IMR-90 (cell line): Measurements from ENCODE around the gene METRNL. TPM values are rescaled to one million over a fixed set of nuclear protein-coding genes. Genes with fewer than 3 reads are reported as not detected.
"Not testable (repeated sequence)": the region's sequence is repeated elsewhere in the genome, so short reads cannot be mapped to it uniquely, and the experiment has no call there.

Experiments used
- ATAC-seq: fragments of 200-7000 bp; cut with Tn5 transposase; 2 replicates; pipeline ENCODE4 v1.9.1; 2020; ENCODE audit warnings: low read depth, mild to moderate bottlenecking, moderate library complexity
- BruUV-seq: library from RNA; stranded (reverse); fragments of 400-500 nt; replicated peaks from 2 replicates; lab custom pipeline; 2021; lab: Mats Ljungman, UMichigan
- CTCF ChIA-PET: fragments of 300-600 bp; formaldehyde crosslinking; extraction: SDS; loops from one replicate; lab custom pipeline; 2021; ENCODE audit warnings: antibody characterized with exemption; lab: Yijun Ruan, JAX
- POLR2A ChIA-PET: fragments of 300-600 bp; sonication (Branson Sonifier 250); formaldehyde crosslinking; loops from one replicate; lab custom pipeline; 2022; ENCODE audit warnings: antibody characterized with exemption; ENCODE audit not compliant: unreplicated experiment; lab: Charles Lee
- DNase-seq: peaks from one replicate; pipeline ENCODE4 v3.0.0; 2013
- H2AFZ ChIP-seq: replicated peaks from 2 replicates; pipeline ENCODE3; 2013; ENCODE audit warnings: low read length, mild to moderate bottlenecking; ENCODE audit not compliant: poor library complexity
- H2AK5ac ChIP-seq: 2 replicates; pipeline ENCODE4 v1.6.1; 2013; ENCODE audit warnings: low read depth, low read length, inconsistent platforms
- H2AK9ac ChIP-seq: replicated peaks from 2 replicates; pipeline ENCODE3; 2013; ENCODE audit warnings: mild to moderate bottlenecking, low read depth, low read length, moderate library complexity; ENCODE audit not compliant: poor library complexity
- H2BK120ac ChIP-seq: 2 replicates; pipeline ENCODE4 v1.6.1; 2013; ENCODE audit warnings: low read depth, low read length, inconsistent platforms
- H2BK15ac ChIP-seq: 3 replicates; pipeline ENCODE4 v1.6.1; 2013; ENCODE audit warnings: low read depth, low read length, inconsistent platforms
- H2BK20ac ChIP-seq: 2 replicates; pipeline ENCODE4 v1.6.1; 2013; ENCODE audit warnings: low read depth, mild to moderate bottlenecking, inconsistent platforms, low read length, moderate library complexity
- H2BK5ac ChIP-seq: 2 replicates; pipeline ENCODE4 v1.6.1; 2013; ENCODE audit warnings: mild to moderate bottlenecking, low read depth, low read length, inconsistent platforms; ENCODE audit not compliant: poor library complexity, severe bottlenecking
- H3K14ac ChIP-seq: replicated peaks from 2 replicates; pipeline ENCODE4 v1.6.1; 2013; ENCODE audit warnings: low read depth, low read length, inconsistent platforms
- H3K18ac ChIP-seq: 2 replicates; pipeline ENCODE4 v1.6.1; 2013; ENCODE audit warnings: low read depth, low read length, control low read depth
- H3K23ac ChIP-seq: 2 replicates; pipeline ENCODE4 v1.6.1; 2013; ENCODE audit warnings: low read depth, low read length, inconsistent platforms
- H3K27ac ChIP-seq: 2 replicates; pipeline ENCODE4 v1.5.1; 2013; ENCODE audit warnings: mild to moderate bottlenecking, control low read depth, low read length; ENCODE audit not compliant: insufficient read depth
- H3K27me3 ChIP-seq: 2 replicates; pipeline ENCODE4 v1.6.1; 2013; ENCODE audit warnings: low read length; ENCODE audit not compliant: control insufficient read depth, insufficient read depth
- H3K36me3 ChIP-seq: 2 replicates; pipeline ENCODE4 v1.6.1; 2013; ENCODE audit warnings: low read length, mixed read lengths; ENCODE audit not compliant: control insufficient read depth, insufficient read depth
- H3K4ac ChIP-seq: 2 replicates; pipeline ENCODE4 v1.6.1; 2013; ENCODE audit warnings: low read depth, low read length, inconsistent platforms
- H3K4me1 ChIP-seq: 2 replicates; pipeline ENCODE4 v1.6.1; 2013; ENCODE audit warnings: low read length, mixed read lengths; ENCODE audit not compliant: control insufficient read depth, insufficient read depth
- H3K4me2 ChIP-seq: 2 replicates; pipeline ENCODE4 v1.6.1; 2013; ENCODE audit warnings: low read depth, mild to moderate bottlenecking, control low read depth, low read length, moderate library complexity
- H3K4me3 ChIP-seq: 2 replicates; pipeline ENCODE4 v1.5.1; 2013; ENCODE audit warnings: low read depth, mild to moderate bottlenecking, control low read depth, low read length, moderate library complexity; ENCODE audit not compliant: insufficient read depth
- H3K56ac ChIP-seq: 2 replicates; pipeline ENCODE4 v1.6.1; 2013; ENCODE audit warnings: low read length, inconsistent platforms; ENCODE audit not compliant: insufficient read depth; ENCODE audit errors: extremely low read depth
- H3K79me1 ChIP-seq, 2 experiments: 2 replicates each; pipeline ENCODE4 v1.6.1; 2013; ENCODE audit warnings: low read length in 2 of 2, inconsistent platforms in 1 of 2, low read depth in 1 of 2
- H3K9ac ChIP-seq: 2 replicates; pipeline ENCODE4 v1.6.1; 2013; ENCODE audit warnings: low read depth, low read length, control low read depth
- H3K9me1 ChIP-seq: 2 replicates; pipeline ENCODE4 v1.6.1; 2013; ENCODE audit warnings: low read length, inconsistent platforms; ENCODE audit not compliant: insufficient read depth
- H3K9me3 ChIP-seq: 2 replicates; pipeline ENCODE4 v1.6.1; 2013; ENCODE audit warnings: low read length; ENCODE audit not compliant: control insufficient read depth, insufficient read depth
- H4K20me1 ChIP-seq: 2 replicates; pipeline ENCODE4 v1.6.1; 2013; ENCODE audit warnings: low read length, inconsistent platforms; ENCODE audit not compliant: insufficient read depth
- H4K5ac ChIP-seq: 2 replicates; pipeline ENCODE4 v1.6.1; 2013; ENCODE audit warnings: mild to moderate bottlenecking, low read depth, low read length, control low read depth
- H4K8ac ChIP-seq, 2 experiments: 2 replicates each; pipeline ENCODE4 v1.6.1; 2013; ENCODE audit warnings: low read depth in 2 of 2, low read length in 2 of 2, control low read depth in 1 of 2, inconsistent platforms in 1 of 2
- H4K91ac ChIP-seq: 2 replicates; pipeline ENCODE4 v1.6.1; 2013; ENCODE audit warnings: low read depth, low read length, inconsistent platforms; ENCODE audit not compliant: insufficient read depth
- BHLHE40 ChIP-seq: fragments of 150-350 bp; IDR thresholded peaks from 2 replicates; pipeline ENCODE4 v1.6.1; 2016; ENCODE audit warnings: mild to moderate bottlenecking, low read depth, low read length
- CEBPB ChIP-seq: IDR thresholded peaks from 2 replicates; pipeline ENCODE4 v1.6.1; 2012; ENCODE audit warnings: low read depth, low read length, improper control_type of control experiment
- CHD1 ChIP-seq: IDR thresholded peaks from 2 replicates; pipeline ENCODE4 v1.6.1; 2012; ENCODE audit warnings: low read depth, low read length, improper control_type of control experiment
- FOS ChIP-seq: fragments of 150-350 bp; IDR thresholded peaks from 2 replicates; pipeline ENCODE4 v1.6.1; 2016; ENCODE audit warnings: low read depth, low read length
- MAFK ChIP-seq: IDR thresholded peaks from 2 replicates; pipeline ENCODE4 v1.6.1; 2012; ENCODE audit warnings: low read depth, low read length, improper control_type of control experiment
- NFE2L2 ChIP-seq: fragments of 150-350 bp; IDR thresholded peaks from 2 replicates; pipeline ENCODE4 v1.6.1; 2016; ENCODE audit warnings: low read depth, mild to moderate bottlenecking, low read length
- RAD21 ChIP-seq: IDR thresholded peaks from 2 replicates; pipeline ENCODE4 v1.6.1; 2012; ENCODE audit warnings: low read length, improper control_type of control experiment
- RFX5 ChIP-seq: IDR thresholded peaks from 2 replicates; pipeline ENCODE4 v1.8.0; 2012; ENCODE audit warnings: low read depth, mild to moderate bottlenecking, low read length, moderate library complexity
- SMC3 ChIP-seq: fragments of 150-350 bp; IDR thresholded peaks from 2 replicates; pipeline ENCODE4 v1.6.1; 2016; ENCODE audit warnings: low read depth, mild to moderate bottlenecking, antibody characterized with exemption, low read length, moderate library complexity
- WGBS, 2 experiments: methylation state at CpG; one replicate each; pipeline versions ENCODE4 v1.1.5 to v1.1.7; 2013; ENCODE audit warnings: missing lambda C conversion rate in 2 of 2; ENCODE audit not compliant: insufficient read length in 1 of 2; ENCODE audit errors: extremely low coverage in 2 of 2; 5-methylcytosine and 5-hydroxymethylcytosine counted together
- dilution Hi-C: fragments of 300-500 bp; cut with HindIII; formaldehyde crosslinking; loops from one replicate; pipeline ENCODE4 v1.14.3; 2018; ENCODE audit warnings: low sequenced_read_pairs; ENCODE audit not compliant: unreplicated experiment
- in situ Hi-C: fragments of 300-500 bp; cut with MboI; formaldehyde crosslinking; loops from 3 replicates; pipeline ENCODE4 v1.14.3; 2019; ENCODE audit warnings: low sequenced_read_pairs, inconsistent platforms, mixed read lengths
- intact Hi-C: fragments of 100-400 bp; cut with micrococcal nuclease; formaldehyde crosslinking; loops from 2 replicates; pipeline ENCODE4 v1.10.0; 2022
- polyA plus RNA-seq, 3 experiments: library from polyadenylated mRNA; depleted of rRNA; stranded (reverse); fragments of >200 nt; gene quantifications; 2 replicates each; pipeline ENCODE4 v1.2.3, GENCODE V29; 2012; ENCODE audit warnings: low replicate concordance in 1 of 3
- total RNA-seq: library from RNA; depleted of rRNA; stranded (reverse); fragments of >200 nt; gene quantifications from 2 replicates; pipeline ENCODE4 v1.2.3, GENCODE V29; 2012

The METRNL gene
- total and polyA plus RNA-seq, 2 of the 4 experiments (the other 2 are of a cell fraction): 17.9 to 48.2 TPM

- POLR2A ChIA-PET: no interaction called here
- dilution Hi-C loops: no loop called here
- no peak overlapping the region for H2BK5ac ChIP-seq
These were observed 48.0 kb upstream of the METRNL start for GRCh38 chr17:83031321-83031945.

GRCh38 chr17:83031946-83032451, 47.4 kb upstream of the METRNL start:
- H3K79me1 ChIP-seq, CTCF ChIA-PET, H3K4me2 ChIP-seq, DNase-seq, dilution Hi-C loops, H3K14ac ChIP-seq, ATAC-seq, H3K4me3 ChIP-seq, H3K9me1 ChIP-seq, BruUV-seq, H2AFZ ChIP-seq, H2AK9ac ChIP-seq, intact Hi-C loops, H2AK5ac ChIP-seq, POLR2A ChIA-PET, in situ Hi-C loops, H3K9me3 ChIP-seq, H3K36me3 ChIP-seq, H3K27ac ChIP-seq, H2BK120ac ChIP-seq, H4K20me1 ChIP-seq, H3K56ac ChIP-seq, H3K4me1 ChIP-seq, H2BK15ac ChIP-seq, H3K23ac ChIP-seq, H3K4ac ChIP-seq, H3K9ac ChIP-seq, H4K91ac ChIP-seq, H4K8ac ChIP-seq, H4K5ac ChIP-seq, H2BK20ac ChIP-seq, H3K18ac ChIP-seq, H3K27me3 ChIP-seq, H2BK5ac ChIP-seq: not testable (repeated sequence)
- WGBS, 2 experiments: 85% methylated on average over 9 of the region's 33 CpGs; no CpG with 5 or more reads in 1 of the 2 experiments

More at GRCh38 chr17:83031321-83031945, 48.0 kb upstream of the METRNL start:
- no peak for ATAC-seq
- no peak overlapping the region for H3K18ac ChIP-seq
- 92% methylated on average over 29 of the region's 35 CpGs; no CpG with 5 or more reads in 1 of the 2 experiments for WGBS, 2 experiments
- in situ Hi-C loops: no loop called here
- H3K27ac ChIP-seq: no peak overlapping the region
- H4K8ac ChIP-seq: no peak overlapping the region
- no peak for TF ChIP-seq CHD1
- no peak for TF ChIP-seq BHLHE40
- no peak for TF ChIP-seq CEBPB
- TF ChIP-seq FOS: no peak
- TF ChIP-seq NFE2L2: no peak
- TF ChIP-seq RFX5: no peak
- no peak for TF ChIP-seq MAFK
- TF ChIP-seq RAD21: no peak
- no peak for TF ChIP-seq SMC3
- H2BK15ac ChIP-seq: no peak overlapping the region
- no peaks in the 10 kb centered on the region for H3K27me3 ChIP-seq
- H4K20me1 ChIP-seq: no peaks in the 10 kb centered on the region
- no peak overlapping the region for H2AK5ac ChIP-seq
- no peak overlapping the region for H3K4me3 ChIP-seq
- CTCF ChIA-PET: no interaction called here
- no peak overlapping the region for H4K91ac ChIP-seq
- no peak overlapping the region for H4K5ac ChIP-seq
- peaks cover 7% of the 10 kb centered on the region for H3K36me3 ChIP-seq
- no peak overlapping the region for H3K4ac ChIP-seq
- DNase-seq: no peak
- intact Hi-C loops: no loop called here
- no peaks in the 10 kb centered on the region for H3K4me1 ChIP-seq
- peaks cover 0 to 3% of the 10 kb centered on the region in 2 experiments; a peak in 1 of 4 replicates for H3K79me1 ChIP-seq
- no peak overlapping the region for H2AFZ ChIP-seq
- H3K56ac ChIP-seq: no peak overlapping the region
- no peaks in the 10 kb centered on the region for H3K9me1 ChIP-seq
- BruUV-seq: no TSS peak
- no peak overlapping the region for H3K9ac ChIP-seq
- no peak overlapping the region for H3K4me2 ChIP-seq
- H2BK120ac ChIP-seq: no peak overlapping the region
- no peaks in the 10 kb centered on the region for H3K9me3 ChIP-seq
- no peak overlapping the region for H2AK9ac ChIP-seq
- no peak overlapping the region for H3K23ac ChIP-seq
- no peak overlapping the region for H2BK20ac ChIP-seq
- H3K14ac ChIP-seq: no peak overlapping the region
